Measurements from ENCODE around the gene MAGI2.

DNA sequence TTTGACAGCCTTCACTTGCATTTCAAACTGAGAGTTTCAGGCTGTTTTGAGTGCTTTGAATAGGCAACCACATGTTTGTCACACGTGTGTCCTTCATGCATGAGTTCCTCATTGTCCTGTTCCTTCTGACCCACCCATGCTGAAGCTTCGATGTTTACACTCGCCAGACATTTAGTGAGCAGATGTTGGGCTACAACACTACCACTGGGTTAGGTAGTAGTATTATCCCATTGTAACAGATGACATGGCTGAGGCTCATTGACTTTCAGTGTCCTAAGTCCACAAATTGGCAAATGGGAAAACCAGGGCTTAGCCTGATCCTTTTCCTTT, 1198.8 kb downstream of the MAGI2 start:
- TF ChIP-seq, protein P1, sequence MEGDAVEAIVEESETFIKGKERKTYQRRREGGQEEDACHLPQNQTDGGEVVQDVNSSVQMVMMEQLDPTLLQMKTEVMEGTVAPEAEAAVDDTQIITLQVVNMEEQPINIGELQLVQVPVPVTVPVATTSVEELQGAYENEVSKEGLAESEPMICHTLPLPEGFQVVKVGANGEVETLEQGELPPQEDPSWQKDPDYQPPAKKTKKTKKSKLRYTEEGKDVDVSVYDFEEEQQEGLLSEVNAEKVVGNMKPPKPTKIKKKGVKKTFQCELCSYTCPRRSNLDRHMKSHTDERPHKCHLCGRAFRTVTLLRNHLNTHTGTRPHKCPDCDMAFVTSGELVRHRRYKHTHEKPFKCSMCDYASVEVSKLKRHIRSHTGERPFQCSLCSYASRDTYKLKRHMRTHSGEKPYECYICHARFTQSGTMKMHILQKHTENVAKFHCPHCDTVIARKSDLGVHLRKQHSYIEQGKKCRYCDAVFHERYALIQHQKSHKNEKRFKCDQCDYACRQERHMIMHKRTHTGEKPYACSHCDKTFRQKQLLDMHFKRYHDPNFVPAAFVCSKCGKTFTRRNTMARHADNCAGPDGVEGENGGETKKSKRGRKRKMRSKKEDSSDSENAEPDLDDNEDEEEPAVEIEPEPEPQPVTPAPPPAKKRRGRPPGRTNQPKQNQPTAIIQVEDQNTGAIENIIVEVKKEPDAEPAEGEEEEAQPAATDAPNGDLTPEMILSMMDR (IDR thresholded peaks at IDR 0.05) = no peak
- TF ChIP-seq POLR2A (IDR thresholded peaks at IDR 0.05) = no peak

All from esophagus squamous epithelium (tissue), 4 donors.